ENCODE data around the gene FAIM2.

DNA sequence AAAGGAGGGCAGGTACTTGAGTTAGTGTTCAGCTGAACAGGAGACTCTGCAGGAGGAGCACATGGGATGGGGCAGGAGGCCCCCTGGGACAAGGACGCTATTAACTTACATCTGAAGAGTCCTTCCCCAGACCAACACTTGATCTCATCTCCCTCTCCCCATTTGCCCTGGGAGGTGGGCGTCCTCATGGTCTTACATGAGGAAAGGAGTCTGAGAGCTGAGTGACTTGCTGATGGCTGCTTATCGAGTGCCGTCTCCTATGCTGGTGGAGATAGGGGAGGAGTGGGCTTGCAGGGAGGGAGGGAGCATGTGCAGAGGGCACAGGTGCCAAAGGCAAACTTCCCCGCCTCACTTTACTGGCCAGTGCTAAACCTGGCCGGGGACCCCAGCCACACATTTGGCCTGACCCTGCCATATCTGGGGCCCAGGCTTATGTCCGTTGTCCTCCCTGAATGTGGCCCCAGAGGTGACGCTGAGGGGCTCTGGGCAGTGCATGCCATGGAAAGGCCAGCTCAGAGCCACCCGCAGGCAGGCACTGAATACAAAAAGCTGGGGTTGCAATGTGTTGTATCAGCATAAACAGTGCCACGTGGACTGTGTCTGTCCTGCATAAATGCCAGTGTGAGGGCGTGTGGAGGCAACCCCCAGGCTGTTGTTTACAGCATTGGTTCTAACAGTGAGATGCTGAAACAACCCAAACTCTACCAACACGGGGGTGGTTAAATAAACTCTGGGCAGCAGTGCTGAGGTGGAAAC is 29.4 kb downstream of the FAIM2 start:
- TF ChIP-seq, protein P1, sequence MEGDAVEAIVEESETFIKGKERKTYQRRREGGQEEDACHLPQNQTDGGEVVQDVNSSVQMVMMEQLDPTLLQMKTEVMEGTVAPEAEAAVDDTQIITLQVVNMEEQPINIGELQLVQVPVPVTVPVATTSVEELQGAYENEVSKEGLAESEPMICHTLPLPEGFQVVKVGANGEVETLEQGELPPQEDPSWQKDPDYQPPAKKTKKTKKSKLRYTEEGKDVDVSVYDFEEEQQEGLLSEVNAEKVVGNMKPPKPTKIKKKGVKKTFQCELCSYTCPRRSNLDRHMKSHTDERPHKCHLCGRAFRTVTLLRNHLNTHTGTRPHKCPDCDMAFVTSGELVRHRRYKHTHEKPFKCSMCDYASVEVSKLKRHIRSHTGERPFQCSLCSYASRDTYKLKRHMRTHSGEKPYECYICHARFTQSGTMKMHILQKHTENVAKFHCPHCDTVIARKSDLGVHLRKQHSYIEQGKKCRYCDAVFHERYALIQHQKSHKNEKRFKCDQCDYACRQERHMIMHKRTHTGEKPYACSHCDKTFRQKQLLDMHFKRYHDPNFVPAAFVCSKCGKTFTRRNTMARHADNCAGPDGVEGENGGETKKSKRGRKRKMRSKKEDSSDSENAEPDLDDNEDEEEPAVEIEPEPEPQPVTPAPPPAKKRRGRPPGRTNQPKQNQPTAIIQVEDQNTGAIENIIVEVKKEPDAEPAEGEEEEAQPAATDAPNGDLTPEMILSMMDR (IDR thresholded peaks at IDR 0.05): no peak
- TF ChIP-seq, protein P2, sequence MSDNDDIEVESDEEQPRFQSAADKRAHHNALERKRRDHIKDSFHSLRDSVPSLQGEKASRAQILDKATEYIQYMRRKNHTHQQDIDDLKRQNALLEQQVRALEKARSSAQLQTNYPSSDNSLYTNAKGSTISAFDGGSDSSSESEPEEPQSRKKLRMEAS (CRISPR knock-in tag; IDR thresholded peaks at IDR 0.05): no peak
- TF ChIP-seq, protein P3, sequence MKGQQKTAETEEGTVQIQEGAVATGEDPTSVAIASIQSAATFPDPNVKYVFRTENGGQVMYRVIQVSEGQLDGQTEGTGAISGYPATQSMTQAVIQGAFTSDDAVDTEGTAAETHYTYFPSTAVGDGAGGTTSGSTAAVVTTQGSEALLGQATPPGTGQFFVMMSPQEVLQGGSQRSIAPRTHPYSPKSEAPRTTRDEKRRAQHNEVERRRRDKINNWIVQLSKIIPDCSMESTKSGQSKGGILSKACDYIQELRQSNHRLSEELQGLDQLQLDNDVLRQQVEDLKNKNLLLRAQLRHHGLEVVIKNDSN (CRISPR knock-in tag; IDR thresholded peaks at IDR 0.05): no peak
